ENCODE data around the gene GDPGP1. TPM values are rescaled to one million over a fixed set of nuclear protein-coding genes. Genes with fewer than 3 reads are reported as not detected.

The GDPGP1 gene
- total RNA-seq, 1 experiment from 2014 or later: 22.8 TPM

DNA sequence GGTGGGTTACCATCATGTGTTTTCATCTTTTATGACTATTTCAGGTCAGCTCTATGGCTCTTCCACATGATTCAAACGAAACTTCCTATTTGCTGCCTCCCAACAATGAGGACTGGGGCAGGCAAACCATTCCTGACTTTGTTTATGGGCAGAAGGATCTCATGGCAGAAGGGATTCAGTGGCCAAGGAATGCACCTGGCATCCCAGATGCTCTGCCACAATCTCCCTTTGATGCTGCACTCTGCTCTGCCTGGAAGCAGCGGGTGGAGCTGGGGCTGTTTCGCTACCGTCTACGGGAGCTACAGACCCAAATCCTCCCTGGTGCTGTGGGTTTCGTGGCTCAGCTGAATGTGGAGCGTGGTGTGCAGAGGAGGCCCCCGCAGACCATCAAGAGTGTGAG lies 6.8 kb downstream of the GDPGP1 start:
- H3K27ac ChIP-seq (ENCODE audit: low read length): no peak overlapping the region
- ATAC-seq: 0 out of 2 replicates have a peak, but pooled peaks have one; percentile 15

DNA sequence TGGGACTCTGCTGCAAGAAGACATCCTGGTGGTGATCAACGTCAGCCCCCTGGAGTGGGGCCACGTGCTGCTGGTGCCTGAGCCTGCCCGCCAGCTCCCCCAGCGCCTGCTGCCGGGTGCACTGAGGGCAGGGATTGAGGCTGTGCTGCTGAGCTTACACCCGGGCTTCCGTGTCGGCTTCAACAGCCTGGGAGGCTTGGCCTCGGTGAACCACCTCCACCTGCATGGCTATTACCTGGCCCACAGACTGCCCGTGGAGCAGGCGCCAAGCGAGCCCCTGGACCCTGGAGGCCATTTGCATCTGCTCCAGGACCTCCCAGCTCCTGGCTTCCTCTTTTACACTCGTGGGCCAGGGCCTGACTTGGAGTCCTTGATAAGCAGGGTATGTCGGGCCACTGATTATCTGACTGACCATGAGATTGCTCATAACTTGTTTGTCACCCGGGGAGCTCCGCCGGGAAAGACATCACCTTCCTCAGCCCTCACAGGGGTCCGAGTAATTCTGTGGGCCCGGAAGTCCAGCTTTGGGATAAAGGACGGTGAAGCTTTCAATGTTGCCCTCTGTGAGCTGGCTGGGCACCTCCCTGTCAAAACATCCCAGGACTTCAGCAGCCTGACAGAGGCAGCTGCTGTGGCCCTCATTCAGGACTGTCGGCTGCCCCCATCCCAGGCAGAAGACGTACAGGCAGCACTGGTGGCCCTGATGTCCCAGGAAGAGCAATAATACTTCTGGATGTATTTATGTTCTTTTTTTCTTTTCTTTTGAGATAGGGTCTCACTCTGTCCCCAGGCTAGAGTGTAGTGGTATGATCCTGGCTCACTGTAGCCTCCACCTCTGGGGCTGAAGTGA lies 7.6 kb downstream of the GDPGP1 start:
- DNase-seq (ENCODE audit: low read depth, low spot score) (no peak), ATAC-seq (0 out of 2 replicates have a peak, but pooled peaks have one; percentile 15)
- in situ Hi-C loops (cut with HindIII; ENCODE audit: low pct_unique_long_range_greater_than_20kb, low sequenced_read_pairs): no loop called here
- TF ChIP-seq POLR2AphosphoS5 (IDR thresholded peaks at IDR 0.05; ENCODE audit: low read depth, low read length) (no peak), TCF7L2 (IDR thresholded peaks at IDR 0.05; ENCODE audit: low read depth, low read length) (no peak)
- TF ChIP-seq, protein P1, sequence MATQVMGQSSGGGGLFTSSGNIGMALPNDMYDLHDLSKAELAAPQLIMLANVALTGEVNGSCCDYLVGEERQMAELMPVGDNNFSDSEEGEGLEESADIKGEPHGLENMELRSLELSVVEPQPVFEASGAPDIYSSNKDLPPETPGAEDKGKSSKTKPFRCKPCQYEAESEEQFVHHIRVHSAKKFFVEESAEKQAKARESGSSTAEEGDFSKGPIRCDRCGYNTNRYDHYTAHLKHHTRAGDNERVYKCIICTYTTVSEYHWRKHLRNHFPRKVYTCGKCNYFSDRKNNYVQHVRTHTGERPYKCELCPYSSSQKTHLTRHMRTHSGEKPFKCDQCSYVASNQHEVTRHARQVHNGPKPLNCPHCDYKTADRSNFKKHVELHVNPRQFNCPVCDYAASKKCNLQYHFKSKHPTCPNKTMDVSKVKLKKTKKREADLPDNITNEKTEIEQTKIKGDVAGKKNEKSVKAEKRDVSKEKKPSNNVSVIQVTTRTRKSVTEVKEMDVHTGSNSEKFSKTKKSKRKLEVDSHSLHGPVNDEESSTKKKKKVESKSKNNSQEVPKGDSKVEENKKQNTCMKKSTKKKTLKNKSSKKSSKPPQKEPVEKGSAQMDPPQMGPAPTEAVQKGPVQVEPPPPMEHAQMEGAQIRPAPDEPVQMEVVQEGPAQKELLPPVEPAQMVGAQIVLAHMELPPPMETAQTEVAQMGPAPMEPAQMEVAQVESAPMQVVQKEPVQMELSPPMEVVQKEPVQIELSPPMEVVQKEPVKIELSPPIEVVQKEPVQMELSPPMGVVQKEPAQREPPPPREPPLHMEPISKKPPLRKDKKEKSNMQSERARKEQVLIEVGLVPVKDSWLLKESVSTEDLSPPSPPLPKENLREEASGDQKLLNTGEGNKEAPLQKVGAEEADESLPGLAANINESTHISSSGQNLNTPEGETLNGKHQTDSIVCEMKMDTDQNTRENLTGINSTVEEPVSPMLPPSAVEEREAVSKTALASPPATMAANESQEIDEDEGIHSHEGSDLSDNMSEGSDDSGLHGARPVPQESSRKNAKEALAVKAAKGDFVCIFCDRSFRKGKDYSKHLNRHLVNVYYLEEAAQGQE (IDR thresholded peaks at IDR 0.05; ENCODE audit: insufficient read depth in 1 of 2, low read depth in 2 of 2, low read length in 1 of 2): no peak
- Histone ChIP-seq H3K36me3 (ENCODE audit: control insufficient read depth, insufficient read depth, low read length) (no peaks in the 10 kb centered on the region; the same call in 1 of the 2 replicates), H3K4me3 (ENCODE audit: low read depth in 2 of 2, low read length in 2 of 2) (no peak overlapping the region), H3K27ac (ENCODE audit: low read length) (no peak overlapping the region), H3K9me3 (ENCODE audit: control insufficient read depth, insufficient read depth, low read depth, low read length) (no peaks in the 10 kb centered on the region), H3K27me3 (ENCODE audit: control insufficient read depth, insufficient read depth, low read length) (no peaks in the 10 kb centered on the region), H3K4me1 (ENCODE audit: control insufficient read depth, insufficient read depth, low read length) (no peaks in the 10 kb centered on the region)
- POLR2A ChIA-PET: no interaction called here
- BruUV-seq (replicated peaks): no TSS peak
- CTCF ChIA-PET: no interaction called here
- intact Hi-C loops (cut with micrococcal nuclease; ENCODE audit: unreplicated experiment): no loop called here

More for the DNA sequence above, 6.8 kb downstream of the GDPGP1 start:
- no peaks in the 10 kb centered on the region for H3K27me3 ChIP-seq (ENCODE audit: control insufficient read depth, insufficient read depth, low read length)
- CTCF ChIA-PET: no interaction called here
- H3K36me3 ChIP-seq (ENCODE audit: control insufficient read depth, insufficient read depth, low read length): no peaks in the 10 kb centered on the region; the same call in 1 of the 2 replicates
- no TSS peak for BruUV-seq (replicated peaks)
- intact Hi-C loops (cut with micrococcal nuclease; ENCODE audit: unreplicated experiment): no loop called here
- in situ Hi-C loops (cut with HindIII; ENCODE audit: low pct_unique_long_range_greater_than_20kb, low sequenced_read_pairs): no loop called here
- no peaks in the 10 kb centered on the region for H3K9me3 ChIP-seq (ENCODE audit: control insufficient read depth, insufficient read depth, low read depth, low read length)
- POLR2A ChIA-PET: no interaction called here
- no peak for DNase-seq (ENCODE audit: low read depth, low spot score)
- H3K4me1 ChIP-seq (ENCODE audit: control insufficient read depth, insufficient read depth, low read length): no peaks in the 10 kb centered on the region
- TF ChIP-seq, protein P2, sequence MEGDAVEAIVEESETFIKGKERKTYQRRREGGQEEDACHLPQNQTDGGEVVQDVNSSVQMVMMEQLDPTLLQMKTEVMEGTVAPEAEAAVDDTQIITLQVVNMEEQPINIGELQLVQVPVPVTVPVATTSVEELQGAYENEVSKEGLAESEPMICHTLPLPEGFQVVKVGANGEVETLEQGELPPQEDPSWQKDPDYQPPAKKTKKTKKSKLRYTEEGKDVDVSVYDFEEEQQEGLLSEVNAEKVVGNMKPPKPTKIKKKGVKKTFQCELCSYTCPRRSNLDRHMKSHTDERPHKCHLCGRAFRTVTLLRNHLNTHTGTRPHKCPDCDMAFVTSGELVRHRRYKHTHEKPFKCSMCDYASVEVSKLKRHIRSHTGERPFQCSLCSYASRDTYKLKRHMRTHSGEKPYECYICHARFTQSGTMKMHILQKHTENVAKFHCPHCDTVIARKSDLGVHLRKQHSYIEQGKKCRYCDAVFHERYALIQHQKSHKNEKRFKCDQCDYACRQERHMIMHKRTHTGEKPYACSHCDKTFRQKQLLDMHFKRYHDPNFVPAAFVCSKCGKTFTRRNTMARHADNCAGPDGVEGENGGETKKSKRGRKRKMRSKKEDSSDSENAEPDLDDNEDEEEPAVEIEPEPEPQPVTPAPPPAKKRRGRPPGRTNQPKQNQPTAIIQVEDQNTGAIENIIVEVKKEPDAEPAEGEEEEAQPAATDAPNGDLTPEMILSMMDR (IDR thresholded peaks at IDR 0.05): no peak
- no peak overlapping the region for H3K4me3 ChIP-seq (ENCODE audit: low read depth in 2 of 2, low read length in 2 of 2)

DNA sequence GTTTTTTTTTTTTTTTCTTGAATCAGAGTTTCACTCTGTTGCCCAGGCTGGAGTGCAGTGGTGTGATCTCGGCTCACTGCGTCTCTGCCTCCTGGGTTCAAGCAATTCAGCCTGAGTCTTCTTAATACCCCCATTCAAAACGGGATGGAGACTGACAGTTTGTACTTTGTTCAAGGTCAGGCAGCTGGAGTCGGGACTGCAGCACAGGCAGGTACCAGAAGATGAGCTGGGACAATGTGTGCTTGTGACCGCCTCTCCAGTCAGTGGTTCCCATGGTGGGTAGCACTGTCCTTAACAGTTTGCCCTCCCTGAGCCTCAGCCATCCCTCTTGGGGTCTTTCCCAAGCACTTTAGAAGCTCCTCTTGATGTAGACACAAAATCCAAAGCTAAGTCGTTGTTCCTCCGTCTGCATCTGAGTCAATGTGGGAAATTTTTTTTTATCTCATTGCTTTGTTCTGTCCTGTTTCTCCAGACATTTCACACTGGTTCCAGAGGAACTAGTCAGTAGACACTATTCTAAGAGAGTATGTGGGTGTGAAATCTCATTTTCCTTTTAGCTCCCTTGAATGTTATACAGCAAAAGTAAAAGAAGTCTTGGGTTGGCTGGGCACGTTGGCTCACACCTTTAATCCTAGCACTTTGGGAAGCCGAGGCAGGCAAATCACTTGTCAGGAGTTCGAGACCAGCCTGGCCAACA lies 10.1 kb downstream of the GDPGP1 start:
- DNase-seq (ENCODE audit: low read depth, low spot score): no peak
- Histone ChIP-seq H3K4me3 (ENCODE audit: low read depth in 2 of 2, low read length in 2 of 2) (no peak overlapping the region), H3K36me3 (ENCODE audit: control insufficient read depth, insufficient read depth, low read length) (no peaks in the 10 kb centered on the region), H3K9me3 (ENCODE audit: control insufficient read depth, insufficient read depth, low read depth, low read length) (no peaks in the 10 kb centered on the region), H3K27ac (ENCODE audit: low read length) (no peak overlapping the region), H3K27me3 (ENCODE audit: control insufficient read depth, insufficient read depth, low read length) (no peaks in the 10 kb centered on the region), H3K4me1 (ENCODE audit: control insufficient read depth, insufficient read depth, low read length) (no peaks in the 10 kb centered on the region)
- intact Hi-C loops (cut with micrococcal nuclease; ENCODE audit: unreplicated experiment) (no loop called here), in situ Hi-C loops (cut with HindIII; ENCODE audit: low pct_unique_long_range_greater_than_20kb, low sequenced_read_pairs) (no loop called here)
- no TSS peak for BruUV-seq (replicated peaks)
- no peak for ATAC-seq
- CTCF ChIA-PET: interaction anchor here (0.7 kb wide), 1 partner anchor 10 kb away, joined by 4 read pairs; the partner anchor contains the start of gene GDPGP1
- POLR2A ChIA-PET: no interaction called here
- TF ChIP-seq, protein P1 (IDR thresholded peaks at IDR 0.05; ENCODE audit: insufficient read depth in 1 of 2, low read depth in 2 of 2, low read length in 1 of 2): no peak
- TF ChIP-seq TCF7L2 (IDR thresholded peaks at IDR 0.05; ENCODE audit: low read depth, low read length) (no peak), SIN3A (IDR thresholded peaks at IDR 0.05; ENCODE audit: borderline replicate concordance, insufficient read depth, low read depth, low read length) (no peak), POLR2AphosphoS5 (IDR thresholded peaks at IDR 0.05; ENCODE audit: low read depth, low read length) (no peak)
- TF ChIP-seq, protein P2 (IDR thresholded peaks at IDR 0.05): no peak
